ENCODE results near the gene MAP4. TPM values are rescaled to one million over a fixed set of nuclear protein-coding genes. Genes with fewer than 3 reads are reported as not detected.

Gene MAP4
- total and polyA plus RNA-seq, 2 of the 13 experiments (the other 11 are each of a cell fraction or from before 2014, with no cell fraction given): 33.1 to 38.7 TPM

DNA sequence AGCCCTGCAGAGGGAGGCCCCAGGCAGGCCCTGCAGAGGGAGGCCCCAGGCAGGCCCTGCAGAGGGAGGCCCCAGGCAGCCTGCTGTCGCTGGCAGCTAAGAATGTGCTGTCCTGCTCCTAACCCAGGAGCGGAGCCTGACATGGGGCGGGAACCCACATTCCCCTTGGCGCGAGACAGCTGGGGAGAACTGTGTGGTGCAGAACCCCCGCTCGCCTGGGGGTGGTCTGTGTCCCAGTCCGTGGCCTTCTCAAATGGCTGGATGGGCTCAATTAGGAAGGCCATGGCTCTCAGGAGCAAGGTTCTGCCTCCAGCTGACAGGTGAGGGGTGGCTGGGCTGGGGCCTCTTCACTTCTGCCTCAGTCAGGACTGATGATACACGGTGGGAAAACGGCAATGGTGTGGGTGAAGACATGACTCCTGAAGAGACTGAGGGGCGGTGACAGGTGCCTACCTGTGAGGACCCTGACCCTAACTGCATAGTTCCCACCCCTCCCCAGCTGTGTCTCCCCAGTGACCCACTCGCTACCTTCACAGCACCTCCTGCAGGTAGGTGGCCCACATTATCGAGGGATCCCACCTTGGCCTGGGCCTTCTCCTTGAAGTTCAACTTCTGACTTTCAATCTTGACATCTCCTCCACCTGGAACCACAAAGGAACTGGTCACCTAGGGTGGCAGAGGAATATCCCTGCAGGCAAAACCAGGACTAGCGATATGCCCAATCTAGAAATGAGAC, 161.3 kb downstream of the MAP4 start (continued):
- TF ChIP-seq ZNF18 (CRISPR knock-in tag; IDR thresholded peaks at IDR 0.05; ENCODE audit: insufficient replicate concordance) (no peak), ZNF550 (CRISPR knock-in tag; IDR thresholded peaks at IDR 0.05; ENCODE audit: borderline replicate concordance) (no peak), SNAPC5 (CRISPR knock-in tag; IDR thresholded peaks at IDR 0.05; ENCODE audit: borderline replicate concordance) (no peak), PPARG (CRISPR knock-in tag; conservative IDR thresholded peaks at IDR 0.05) (no peak), ZNF737 (CRISPR knock-in tag; IDR thresholded peaks at IDR 0.05; ENCODE audit: borderline replicate concordance) (no peak), SMARCE1 (IDR thresholded peaks at IDR 0.05; ENCODE audit: borderline replicate concordance) (no peak)
- TF ChIP-seq, protein P1, sequence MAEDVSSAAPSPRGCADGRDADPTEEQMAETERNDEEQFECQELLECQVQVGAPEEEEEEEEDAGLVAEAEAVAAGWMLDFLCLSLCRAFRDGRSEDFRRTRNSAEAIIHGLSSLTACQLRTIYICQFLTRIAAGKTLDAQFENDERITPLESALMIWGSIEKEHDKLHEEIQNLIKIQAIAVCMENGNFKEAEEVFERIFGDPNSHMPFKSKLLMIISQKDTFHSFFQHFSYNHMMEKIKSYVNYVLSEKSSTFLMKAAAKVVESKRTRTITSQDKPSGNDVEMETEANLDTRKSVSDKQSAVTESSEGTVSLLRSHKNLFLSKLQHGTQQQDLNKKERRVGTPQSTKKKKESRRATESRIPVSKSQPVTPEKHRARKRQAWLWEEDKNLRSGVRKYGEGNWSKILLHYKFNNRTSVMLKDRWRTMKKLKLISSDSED (CRISPR knock-in tag; IDR thresholded peaks at IDR 0.05): no peak
- TF ChIP-seq, protein P2, sequence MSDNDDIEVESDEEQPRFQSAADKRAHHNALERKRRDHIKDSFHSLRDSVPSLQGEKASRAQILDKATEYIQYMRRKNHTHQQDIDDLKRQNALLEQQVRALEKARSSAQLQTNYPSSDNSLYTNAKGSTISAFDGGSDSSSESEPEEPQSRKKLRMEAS (IDR thresholded peaks at IDR 0.05): no peak

DNA sequence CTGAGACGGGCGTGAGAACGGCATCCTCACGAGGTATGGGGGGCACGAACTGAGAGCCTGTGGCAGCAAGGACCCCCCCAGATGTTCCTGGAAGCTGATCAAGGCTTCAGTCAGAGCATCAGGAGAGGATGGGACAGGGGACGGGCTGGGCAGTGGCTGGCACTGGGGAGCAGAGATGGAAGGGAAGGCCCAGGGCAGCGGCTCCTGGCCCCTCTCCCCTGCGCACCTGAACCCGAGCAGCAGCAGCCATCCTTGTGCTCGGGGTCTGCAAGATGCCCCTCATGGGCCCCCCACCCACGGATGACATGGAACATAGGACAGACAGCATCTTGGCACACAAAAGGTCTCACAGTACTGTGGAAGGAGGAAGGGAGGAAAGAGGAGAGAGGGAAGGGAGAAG, 161.9 kb downstream of the MAP4 start:
- H3K27me3 ChIP-seq (ENCODE audit: control insufficient read depth in 1 of 2, insufficient read depth in 2 of 2, low read length in 2 of 2): no peaks in the 10 kb centered on the region
- intact Hi-C loops (cut with micrococcal nuclease; ENCODE audit: unreplicated experiment) (no loop called here), in situ Hi-C loops (cut with HindIII; ENCODE audit: extremely low pct_ligation_motif_present, low pct_unique_long_range_greater_than_20kb) (loop anchor here (10.0 kb wide), 1 partner anchor 141 kb away; no protein-coding TSS in a partner anchor)
- over 99% methylated on average over 9 of the region's 11 CpGs for WGBS (ENCODE audit: low lambda C conversion rate)
- no peak for FAIRE-seq
- H3K4me1 ChIP-seq (ENCODE audit: insufficient read depth, low read length): no peaks in the 10 kb centered on the region
- no peaks in the 10 kb centered on the region for H3K79me2 ChIP-seq (ENCODE audit: insufficient read depth, low read length)
- ChIA-PET CTCF (ENCODE audit: low intra/inter-chr PET ratio, low total read pairs) (no interaction called here), POLR2A (no interaction called here)
- H2AFZ ChIP-seq (ENCODE audit: low read length): no peak overlapping the region
- no peak overlapping the region for H3K27ac ChIP-seq (ENCODE audit: extremely low read length, insufficient read depth, low read length)
- no peaks in the 10 kb centered on the region for H4K20me1 ChIP-seq (ENCODE audit: insufficient read depth, low read length)
- H3K36me3 ChIP-seq (replicated peaks in 1 of 2; ENCODE audit: control insufficient read depth in 1 of 2, insufficient read depth in 2 of 2, low read length in 2 of 2): peaks cover 26 to 60% of the 10 kb centered on the region in 2 experiments
- no peak for TF ChIP-seq ZFP36 (IDR thresholded peaks at IDR 0.05; ENCODE audit: borderline replicate concordance, low read depth, low read length, partially characterized antibody)
- H3K9me3 ChIP-seq (ENCODE audit: low read length): no peaks in the 10 kb centered on the region
- no peak overlapping the region for H3K4me3 ChIP-seq (replicated peaks in 1 of 3; ENCODE audit: insufficient read depth in 1 of 3, low read depth in 2 of 3, low read length in 3 of 3)
- H3K4me2 ChIP-seq (ENCODE audit: low read depth, low read length): no peak overlapping the region
- H3K9ac ChIP-seq (ENCODE audit: insufficient read depth, low read depth, low read length): no peak overlapping the region
- BruUV-seq (replicated peaks): no TSS peak
- no peak for DNase-seq (ENCODE audit: low spot score)
- ATAC-seq: no peak
